A673 (cell line): ENCODE measurements around the gene SHISA9.

Experiments used
- CTCF ChIP-seq: fragments of 300-800, 200-600 bp; sonication (generic); conservative IDR thresholded peaks from 2 replicates; pipeline ENCODE4 v1.5.1; 2017; ENCODE audit warnings: low read depth, mild to moderate bottlenecking, antibody characterized with exemption, low read length, moderate library complexity, mixed read lengths
- EZH2 ChIP-seq: fragments of 200-600 bp; sonication (generic); IDR thresholded peaks from 2 replicates; pipeline ENCODE4 v1.6.1; 2017; ENCODE audit warnings: borderline replicate concordance, low read depth, mild to moderate bottlenecking, mixed read lengths, antibody characterized with exemption, low read length; ENCODE audit not compliant: poor library complexity, severe bottlenecking

GRCh38 chr16:13207151-13207550 lies 305.8 kb downstream of the SHISA9 start:
- no peak for TF ChIP-seq CTCF
- TF ChIP-seq EZH2: no peak
